Retinal pigment epithelial cell (primary cell): Measurements from ENCODE around the gene IGFALS.

Source experiments
- DNase-seq: peaks from one replicate; pipeline ENCODE4 v3.0.0-alpha.2; 2010; ENCODE audit warnings: low read depth
- H3K4me3 ChIP-seq: 2 replicates; pipeline ENCODE4 v1.5.1; 2011; ENCODE audit warnings: mild to moderate bottlenecking, low read length, control low read depth, moderate library complexity
- CTCF ChIP-seq: conservative IDR thresholded peaks from 2 replicates; pipeline ENCODE4 v1.5.1; 2011; ENCODE audit warnings: low read depth, low read length, control low read depth, inconsistent platforms

IGFALS gene

GRCh38 chr16:1779234-1779701 is 14.2 kb downstream of the IGFALS start:
- no peak overlapping the region for H3K4me3 ChIP-seq
- no peak for TF ChIP-seq CTCF
- DNase-seq: no peak

- TF ChIP-seq CTCF: no peak
- no peak for DNase-seq
- H3K4me3 ChIP-seq: no peak overlapping the region
Observed at GRCh38 chr16:1778200-1779179, 15.0 kb downstream of the IGFALS start.

- no peak for DNase-seq
- no peak for TF ChIP-seq CTCF
- no peak overlapping the region for H3K4me3 ChIP-seq
Observed at GRCh38 chr16:1777375-1778199, 15.9 kb downstream of the IGFALS start.

- TF ChIP-seq CTCF: no peak
- no peak for DNase-seq
- no peak overlapping the region for H3K4me3 ChIP-seq
Observed at GRCh38 chr16:1776991-1777374, 16.5 kb downstream of the IGFALS start.

DNA sequence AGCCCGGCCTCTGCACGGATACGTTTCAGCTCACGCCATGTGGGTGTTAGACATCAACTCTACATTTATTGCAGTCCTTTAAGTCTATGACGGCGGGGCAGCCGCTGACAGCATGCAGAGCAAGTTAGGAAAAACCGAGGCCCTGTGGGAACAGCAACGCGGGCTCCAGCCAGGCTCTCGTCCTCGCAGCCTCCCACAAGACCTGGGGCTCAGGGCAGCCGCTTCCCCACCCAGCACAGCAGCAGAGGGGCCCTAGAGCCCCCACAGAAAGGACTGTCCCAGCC is 16.9 kb downstream of the IGFALS start:
- DNase-seq: no peak
- no peak for TF ChIP-seq CTCF
- no peak overlapping the region for H3K4me3 ChIP-seq

- no peak for TF ChIP-seq CTCF
- DNase-seq: no peak
- H3K4me3 ChIP-seq: no peak overlapping the region
Observed at GRCh38 chr16:1775846-1776671, 17.4 kb downstream of the IGFALS start.
